HPDE6-E6E7 (cell line): ENCODE data around the gene DAAM2.
A peak's percentile ranks its signal among the peaks of the same experiment; 100 is the strongest.

Experiments used
- DNase-seq: peaks from one replicate; pipeline ENCODE4 v3.0.0; 2011; ENCODE audit warnings: missing footprints; ENCODE audit errors: extremely low spot score

The DAAM2 gene

GRCh38 chr6:39930540-39930939 lies 138.4 kb downstream of the DAAM2 start:
- DNase-seq: no peak

GRCh38 chr6:39931607-39932006 lies 139.4 kb downstream of the DAAM2 start:
- no peak for DNase-seq

- no peak for DNase-seq
These were observed 140.3 kb downstream of the DAAM2 start for GRCh38 chr6:39932386-39932910.

GRCh38 chr6:39933669-39934130 lies 141.5 kb downstream of the DAAM2 start:
- DNase-seq: no peak

- peak; percentile 43 for DNase-seq
These were observed 142.1 kb downstream of the DAAM2 start, which contains the start of gene MOCS1 for GRCh38 chr6:39934131-39934757. Gene MOCS1 (minus strand): TSS chr6:39934462. CDS start chr6:39934417, 45 bp downstream.

- DNase-seq: no peak
These were observed 143.1 kb downstream of the DAAM2 start for GRCh38 chr6:39935241-39935640.

GRCh38 chr6:39936857-39937256 lies 144.7 kb downstream of the DAAM2 start:
- DNase-seq: no peak

- DNase-seq: no peak
These were observed 145.6 kb downstream of the DAAM2 start for GRCh38 chr6:39937686-39938333.

- no peak for DNase-seq
These were observed 146.8 kb downstream of the DAAM2 start for GRCh38 chr6:39938773-39939654.

- no peak for DNase-seq
These were observed 149.0 kb downstream of the DAAM2 start for GRCh38 chr6:39941138-39941537.

GRCh38 chr6:39941820-39942219 lies 149.6 kb downstream of the DAAM2 start:
- DNase-seq: no peak

- no peak for DNase-seq
These were observed 150.9 kb downstream of the DAAM2 start for GRCh38 chr6:39942903-39943580.

GRCh38 chr6:39945626-39946025 lies 153.4 kb downstream of the DAAM2 start:
- DNase-seq: peak; percentile 36

- DNase-seq: no peak
These were observed 155.5 kb downstream of the DAAM2 start for GRCh38 chr6:39947611-39948068.

- no peak for DNase-seq
These were observed 156.1 kb downstream of the DAAM2 start for GRCh38 chr6:39948199-39948791.

GRCh38 chr6:39950125-39950720 lies 158.0 kb downstream of the DAAM2 start:
- DNase-seq: no peak

GRCh38 chr6:39951191-39951590 lies 159.0 kb downstream of the DAAM2 start:
- no peak for DNase-seq

GRCh38 chr6:39951716-39952115 lies 159.5 kb downstream of the DAAM2 start:
- no peak for DNase-seq

- no peak for DNase-seq
These were observed 160.0 kb downstream of the DAAM2 start for GRCh38 chr6:39952167-39952566.

- DNase-seq: no peak
These were observed 161.0 kb downstream of the DAAM2 start for GRCh38 chr6:39953076-39953618.
